H1 (cell line): ENCODE results near the gene ADGRV1. TPM values are rescaled to one million over a fixed set of nuclear protein-coding genes. Genes with fewer than 3 reads are reported as not detected.

Experiments used
- CTCF ChIA-PET: fragments of 300-600 bp; sonication (Branson Sonifier 250); formaldehyde crosslinking; loops from one replicate; lab custom pipeline; 2021; ENCODE audit not compliant: partially characterized antibody; lab: Charles Lee
- POLR2A ChIA-PET: fragments of 300-600 bp; sonication (Branson Sonifier 250); formaldehyde crosslinking; loops from one replicate; lab custom pipeline; 2021; ENCODE audit warnings: inconsistent platforms; ENCODE audit not compliant: partially characterized antibody; lab: Charles Lee
- DNase-seq, 2 experiments: peaks; one replicate each; pipeline versions ENCODE4 v3.0.0 to v3.0.0-alpha.2; 2010 to 2022; ENCODE audit warnings: low spot score in 2 of 2, low read depth in 1 of 2, mixed read lengths in 1 of 2
- FAIRE-seq: peaks from 2 replicates; lab custom pipeline; 2011; peaks lifted over from hg19 to GRCh38; lab: Jason Lieb, UNC
- H2AFZ ChIP-seq: 2 replicates; pipeline ENCODE4 v1.8.1; 2012; ENCODE audit warnings: low read length, inconsistent platforms
- H2AK5ac ChIP-seq: 2 replicates; pipeline ENCODE4 v1.6.1; 2013; ENCODE audit warnings: low read depth, low read length
- H2BK120ac ChIP-seq: replicated peaks from 2 replicates; pipeline ENCODE3; 2013; ENCODE audit warnings: low read depth, low read length, inconsistent platforms
- H2BK12ac ChIP-seq: 2 replicates; pipeline ENCODE4 v1.6.1; 2013; ENCODE audit warnings: low read depth, low read length
- H2BK15ac ChIP-seq: 2 replicates; pipeline ENCODE4 v1.6.1; 2013; ENCODE audit warnings: low read length
- H2BK20ac ChIP-seq: 2 replicates; pipeline ENCODE4 v1.6.1; 2013; ENCODE audit warnings: low read length
- H2BK5ac ChIP-seq: 2 replicates; pipeline ENCODE4 v1.6.1; 2013; ENCODE audit warnings: low read depth, low read length
- H3K14ac ChIP-seq: 2 replicates; pipeline ENCODE4 v1.6.1; 2013; ENCODE audit warnings: inconsistent platforms; ENCODE audit not compliant: insufficient read length
- H3K18ac ChIP-seq: 2 replicates; pipeline ENCODE4 v1.6.1; 2013; ENCODE audit warnings: low read length; ENCODE audit errors: extremely low read depth
- H3K23ac ChIP-seq: 2 replicates; pipeline ENCODE4 v1.6.1; 2013; ENCODE audit warnings: inconsistent platforms; ENCODE audit not compliant: insufficient read length
- H3K23me2 ChIP-seq: 2 replicates; pipeline ENCODE4 v1.6.1; 2013; ENCODE audit warnings: low read depth, low read length
- H3K27ac ChIP-seq: 2 replicates; pipeline ENCODE4 v1.6.1; 2011; ENCODE audit warnings: low read depth, low read length, inconsistent platforms
- H3K27me3 ChIP-seq, 4 experiments: replicated peaks in 1 of 4; 1 replicate in 1 of 4; 2 replicates in 3 of 4; pipeline versions ENCODE4 v1.6.1 to v1.8.1; 2011 to 2013; ENCODE audit warnings: low read length in 3 of 4, mild to moderate bottlenecking in 3 of 4, inconsistent platforms in 2 of 4, mixed read lengths in 2 of 4, moderate library complexity in 1 of 4; ENCODE audit not compliant: control insufficient read depth in 3 of 4, insufficient read depth in 3 of 4; ENCODE audit errors: extremely low read depth in 1 of 4
- H3K36me3 ChIP-seq, 4 experiments: 2 replicates each; pipeline versions ENCODE4 v1.6.1 to v1.8.1; 2011 to 2013; ENCODE audit warnings: mild to moderate bottlenecking in 4 of 4, low read length in 3 of 4, moderate library complexity in 2 of 4, control low read depth in 1 of 4, inconsistent platforms in 1 of 4; ENCODE audit not compliant: insufficient read depth in 4 of 4, control insufficient read depth in 2 of 4
- H3K4ac ChIP-seq: replicated peaks from 2 replicates; pipeline ENCODE3; 2013; ENCODE audit warnings: low read length, low read depth, mixed read lengths, inconsistent platforms; ENCODE audit not compliant: insufficient read length
- H3K4me1 ChIP-seq, 4 experiments: replicated peaks in 1 of 4; 1 replicate in 1 of 4; 2 replicates in 3 of 4; pipeline versions ENCODE4 v1.6.1 to v1.8.1; 2011 to 2013; ENCODE audit warnings: low read length in 3 of 4, inconsistent platforms in 2 of 4, mixed read lengths in 1 of 4; ENCODE audit not compliant: insufficient read depth in 4 of 4, control insufficient read depth in 3 of 4
- H3K4me2 ChIP-seq, 2 experiments: 2 replicates each; pipeline versions ENCODE4 v1.6.1 to v1.8.1; 2011 to 2013; ENCODE audit warnings: low read depth in 2 of 2, low read length in 2 of 2, control low read depth in 1 of 2, inconsistent platforms in 1 of 2, mild to moderate bottlenecking in 1 of 2; ENCODE audit not compliant: insufficient read depth in 1 of 2
- H3K4me3 ChIP-seq, 4 experiments: fragments of 200-600, 300-600 bp in 1 of 4; sonication (generic), shearing (Covaris generic), sonication (Bioruptor Twin) in 1 of 4; 2 replicates each; pipeline versions ENCODE4 v1.5.1 to v1.8.1; 2011 to 2016; ENCODE audit warnings: low read length in 4 of 4, low read depth in 3 of 4, control low read depth in 2 of 4, inconsistent platforms in 2 of 4, mild to moderate bottlenecking in 2 of 4, mixed read lengths in 1 of 4, moderate library complexity in 1 of 4; ENCODE audit not compliant: insufficient read depth in 2 of 4; ENCODE audit errors: extremely low read depth in 1 of 4
- H3K56ac ChIP-seq: replicated peaks from 2 replicates; pipeline ENCODE3; 2013; ENCODE audit warnings: low read depth, mild to moderate bottlenecking, mixed read lengths, low read length, inconsistent platforms; ENCODE audit not compliant: insufficient read length
- H3K79me1 ChIP-seq: 2 replicates; pipeline ENCODE4 v1.6.1; 2013; ENCODE audit warnings: low read depth, low read length, control low read depth
- H3K79me2 ChIP-seq, 2 experiments: 2 replicates each; pipeline versions ENCODE4 v1.6.1 to v1.8.1; 2012 to 2013; ENCODE audit warnings: low read length in 2 of 2, mild to moderate bottlenecking in 2 of 2, inconsistent platforms in 1 of 2; ENCODE audit not compliant: insufficient read depth in 2 of 2, control insufficient read depth in 1 of 2
- H3K9ac ChIP-seq, 4 experiments: replicated peaks in 1 of 4; 1 replicate in 1 of 4; 2 replicates in 3 of 4; pipeline versions ENCODE4 v1.6.1 to v1.8.1; 2011 to 2013; ENCODE audit warnings: low read depth in 3 of 4, low read length in 3 of 4, control low read depth in 2 of 4, mild to moderate bottlenecking in 2 of 4, moderate library complexity in 2 of 4, inconsistent platforms in 1 of 4; ENCODE audit errors: extremely low read depth in 1 of 4
- H3K9me3 ChIP-seq, 2 experiments: 2 replicates each; pipeline versions ENCODE4 v1.6.1 to v1.8.1; 2012 to 2013; ENCODE audit warnings: mild to moderate bottlenecking in 2 of 2, moderate library complexity in 2 of 2, control low read depth in 1 of 2, inconsistent platforms in 1 of 2, low read depth in 1 of 2, low read length in 1 of 2, mixed read lengths in 1 of 2; ENCODE audit not compliant: insufficient read depth in 2 of 2
- H4K20me1 ChIP-seq, 2 experiments: replicated peaks in 1 of 2; 2 replicates each; pipeline versions ENCODE3 to v1.8.1; 2011 to 2013; ENCODE audit warnings: inconsistent platforms in 2 of 2, low read length in 2 of 2, mild to moderate bottlenecking in 1 of 2; ENCODE audit not compliant: insufficient read depth in 2 of 2, control insufficient read depth in 1 of 2
- H4K5ac ChIP-seq: 2 replicates; pipeline ENCODE4 v1.6.1; 2013; ENCODE audit warnings: low read length, low read depth, mixed read lengths, inconsistent platforms; ENCODE audit not compliant: insufficient read length
- H4K8ac ChIP-seq: 2 replicates; pipeline ENCODE4 v1.8.0; 2013; ENCODE audit warnings: mild to moderate bottlenecking, moderate library complexity, low read length, inconsistent platforms; ENCODE audit not compliant: insufficient read depth; ENCODE audit errors: extremely low read depth
- H4K91ac ChIP-seq: replicated peaks from 2 replicates; pipeline ENCODE3; 2013; ENCODE audit warnings: low read length, mixed read lengths, inconsistent platforms; ENCODE audit not compliant: insufficient read length
- ASH2L ChIP-seq: fragments of 200-600, 300-600 bp; sonication (generic); IDR thresholded peaks from one replicate; pipeline ENCODE4 v1.7.1; 2017; ENCODE audit warnings: low read length
- MAFK ChIP-seq: IDR thresholded peaks from 2 replicates; pipeline ENCODE4 v1.6.1; 2012; ENCODE audit warnings: low read depth, mild to moderate bottlenecking, improper control_type of control experiment, low read length
- WGBS, 2 experiments: shearing (Covaris generic) in 1 of 2; methylation state at CpG; one replicate each; pipeline versions ENCODE4 v1.1.6 to v1.1.7; 2013 to 2015; ENCODE audit warnings: low lambda C conversion rate in 2 of 2, mixed read lengths in 2 of 2, inconsistent platforms in 1 of 2, low coverage in 1 of 2, missing lambda C conversion rate in 1 of 2; ENCODE audit not compliant: insufficient replicate concordance in 2 of 2, insufficient coverage in 1 of 2, insufficient read length in 1 of 2; ENCODE audit errors: extremely low coverage in 1 of 2, missing lambda C conversion rate in 1 of 2; 5-methylcytosine and 5-hydroxymethylcytosine counted together
- polyA plus RNA-seq, 7 experiments: library from polyadenylated mRNA; depleted of rRNA in 3 of 7; stranded (reverse) in 5 of 7; unstranded in 2 of 7; fragments of >200 nt in 5 of 7; fragments of 200-250 nt in 2 of 7; gene quantifications; 1 replicate in 5 of 7; 2 replicates in 1 of 7; 4 replicates in 1 of 7; pipeline versions ENCODE4 v1.2.1 to v1.2.3, GENCODE V29; 2011 to 2013; ENCODE audit warnings: missing spikeins in 2 of 7, mixed read lengths in 2 of 7
- total RNA-seq: library from RNA; stranded (reverse); fragmentation: NEBNext Ultra II Directional; extraction: Animal tissue kit (Norgen Biotek cat#: 25700); gene quantifications from 2 replicates; pipeline ENCODE4 v1.2.1, GENCODE V29; 2021

ADGRV1 gene
- total and polyA plus RNA-seq, 2 of the 8 experiments (the other 6 are each of a cell fraction or from before 2014, with no cell fraction given): 53.1 to 62.2 TPM

GRCh38 chr5:90545511-90545910 is 13.1 kb upstream of the ADGRV1 start:
- Histone ChIP-seq H3K4ac (no peak overlapping the region), H3K79me1 (no peaks in the 10 kb centered on the region), H2BK20ac (no peak overlapping the region)
- no peak for DNase-seq
- TF ChIP-seq MAFK (peak; percentile 87), ASH2L (no peak)
- TF ChIP-seq, all 59 proteins: peak for 1
- no peaks in the 10 kb centered on the region for H3K36me3 ChIP-seq
- no peak overlapping the region for H2BK5ac ChIP-seq
- H3K4me3 ChIP-seq: no peak overlapping the region
- POLR2A ChIA-PET: interaction anchor here (1.4 to 1.8 kb wide), 2 partner anchors 9 to 12 kb away, joined by 6 to 7 read pairs; partner anchors contain the start of gene ADGRV1
- H2AK5ac ChIP-seq: no peak overlapping the region
- H3K9ac ChIP-seq: no peak overlapping the region
- FAIRE-seq: no peak
- no peak overlapping the region for H3K23ac ChIP-seq
- H3K4me2 ChIP-seq: no peak overlapping the region
- no peak overlapping the region for H4K8ac ChIP-seq
- no peaks in the 10 kb centered on the region for H3K9me3 ChIP-seq
- no peak overlapping the region for H3K56ac ChIP-seq
- no peak overlapping the region for H2BK15ac ChIP-seq
- H2BK12ac ChIP-seq: no peak overlapping the region
- no peaks in the 10 kb centered on the region for H3K79me2 ChIP-seq
- H4K91ac ChIP-seq: no peak overlapping the region
- no peak overlapping the region for H2AFZ ChIP-seq
- WGBS, 2 experiments: 87% methylated on average over 2 of the region's 2 CpGs; no CpG with 5 or more reads in 1 of the 2 experiments
- H4K20me1 ChIP-seq: no peaks in the 10 kb centered on the region
- CTCF ChIA-PET: interaction anchor here (0.9 to 1.8 kb wide), 3 partner anchors 16 to 58 kb away, joined by 3 to 5 read pairs (median 4); partner anchors contain the start of gene LYSMD3
- no peak overlapping the region for H2BK120ac ChIP-seq
- no peak overlapping the region for H3K27ac ChIP-seq
- no peak overlapping the region for H3K18ac ChIP-seq
- H4K5ac ChIP-seq: no peak overlapping the region
- no peak overlapping the region for H3K14ac ChIP-seq
- H3K27me3 ChIP-seq: no peaks in the 10 kb centered on the region
- no peaks in the 10 kb centered on the region for H3K23me2 ChIP-seq
- peaks cover 0 to 7% (median 3%) of the 10 kb centered on the region in 4 experiments; a peak in 3 of 7 replicates for H3K4me1 ChIP-seq
